ENCODE measurements around the gene STRA6.

Gene STRA6

GRCh38 chr15:74170875-74171578 lies 31.6 kb downstream of the STRA6 start:
- no peak overlapping the region for H3K18ac ChIP-seq (ENCODE audit: low read depth in 1 of 2, low read length in 2 of 2)
- no peak overlapping the region for H2BK5ac ChIP-seq (ENCODE audit: low read depth, low read length, poor library complexity, severe bottlenecking)
- H2BK120ac ChIP-seq (ENCODE audit: low read depth, low read length), result no peak overlapping the region
- H3K4me2 ChIP-seq (ENCODE audit: low read length, poor library complexity, severe bottlenecking), result no peak overlapping the region
- H2AK5ac ChIP-seq (ENCODE audit: low read length, severe bottlenecking), result no peak overlapping the region
- H3K9me3 ChIP-seq (ENCODE audit: control insufficient read depth, low read length), result no peaks in the 10 kb centered on the region
- H4K91ac ChIP-seq (ENCODE audit: low read length), result no peak overlapping the region
- no peak overlapping the region for H2BK12ac ChIP-seq (ENCODE audit: low read length in 2 of 2)
- H3K4me1 ChIP-seq (ENCODE audit: control insufficient read depth, insufficient read depth, low read depth, low read length), result peaks cover 39% of the 10 kb centered on the region
- H2AFZ ChIP-seq (ENCODE audit: low read depth, low read length), result no peak overlapping the region
- H3K23ac ChIP-seq (ENCODE audit: low read length in 2 of 2), result no peak overlapping the region
- H3K79me1 ChIP-seq (replicated peaks; ENCODE audit: low read length, poor library complexity, severe bottlenecking), result no peaks in the 10 kb centered on the region
- WGBS, result 77% methylated on average over 5 of the region's 7 CpGs
- H3K4me3 ChIP-seq (ENCODE audit: insufficient read depth in 1 of 2, low read depth in 1 of 2, low read length in 2 of 2), result no peak overlapping the region
- H3K36me3 ChIP-seq (ENCODE audit: control insufficient read depth in 1 of 2, insufficient read depth in 2 of 2, low read depth in 1 of 2, low read length in 2 of 2), result peaks cover 5 to 8% of the 10 kb centered on the region in 2 experiments
- no peak overlapping the region for H3K9ac ChIP-seq (ENCODE audit: low read length)
- H3K14ac ChIP-seq (ENCODE audit: low read length in 2 of 2), result no peak overlapping the region
- H3K27ac ChIP-seq (ENCODE audit: low read length, poor library complexity, severe bottlenecking), result no peak overlapping the region
- no peak overlapping the region for H2BK15ac ChIP-seq (ENCODE audit: low read depth, poor library complexity, severe bottlenecking)
- DNase-seq, result no peak
- no peak overlapping the region for H4K8ac ChIP-seq (ENCODE audit: low read length)
- H3K27me3 ChIP-seq (ENCODE audit: control insufficient read depth in 1 of 2, insufficient read depth in 1 of 2, low read length in 2 of 2), result peaks cover 4 to 7% of the 10 kb centered on the region in 2 experiments
- no peak overlapping the region for H3K4ac ChIP-seq (ENCODE audit: low read depth in 1 of 2, low read length in 2 of 2)

- Histone ChIP-seq H2BK5ac (ENCODE audit: low read depth, low read length, poor library complexity, severe bottlenecking) (no peak overlapping the region), H3K23ac (ENCODE audit: low read length in 2 of 2) (no peak overlapping the region), H3K9ac (ENCODE audit: low read length) (no peak overlapping the region), H3K4me1 (ENCODE audit: control insufficient read depth, insufficient read depth, low read depth, low read length) (peaks cover 32% of the 10 kb centered on the region), H4K8ac (ENCODE audit: low read length) (no peak overlapping the region), H2BK120ac (ENCODE audit: low read depth, low read length) (no peak overlapping the region), H3K4me2 (ENCODE audit: low read length, poor library complexity, severe bottlenecking) (no peak overlapping the region), H3K27ac (ENCODE audit: low read length, poor library complexity, severe bottlenecking) (no peak overlapping the region), H2BK15ac (ENCODE audit: low read depth, poor library complexity, severe bottlenecking) (no peak overlapping the region), H2AK5ac (ENCODE audit: low read length, severe bottlenecking) (no peak overlapping the region), H3K4me3 (ENCODE audit: insufficient read depth in 1 of 2, low read depth in 1 of 2, low read length in 2 of 2) (no peak overlapping the region), H3K14ac (ENCODE audit: low read length in 2 of 2) (no peak overlapping the region), H4K91ac (ENCODE audit: low read length) (no peak overlapping the region), H3K18ac (ENCODE audit: low read depth in 1 of 2, low read length in 2 of 2) (no peak overlapping the region), H3K27me3 (ENCODE audit: control insufficient read depth in 1 of 2, insufficient read depth in 1 of 2, low read length in 2 of 2) (peaks cover 4 to 7% of the 10 kb centered on the region in 2 experiments), H3K36me3 (ENCODE audit: control insufficient read depth in 1 of 2, insufficient read depth in 2 of 2, low read depth in 1 of 2, low read length in 2 of 2) (peaks cover under 1 to 3% of the 10 kb centered on the region in 2 experiments), H3K4ac (ENCODE audit: low read depth in 1 of 2, low read length in 2 of 2) (no peak overlapping the region), H3K79me1 (replicated peaks; ENCODE audit: low read length, poor library complexity, severe bottlenecking) (no peaks in the 10 kb centered on the region), H3K9me3 (ENCODE audit: control insufficient read depth, low read length) (no peaks in the 10 kb centered on the region), H2BK12ac (ENCODE audit: low read length in 2 of 2) (no peak overlapping the region), H2AFZ (ENCODE audit: low read depth, low read length) (no peak overlapping the region)
- no peak for DNase-seq
- 80% methylated on average over 13 of the region's 15 CpGs for WGBS
Measured at GRCh38 chr15:74170071-74170844, 32.3 kb downstream of the STRA6 start.

- H2BK15ac ChIP-seq (ENCODE audit: low read depth, poor library complexity, severe bottlenecking), result no peak overlapping the region
- 61% methylated on average over 2 of the region's 3 CpGs for WGBS
- H3K27me3 ChIP-seq (ENCODE audit: control insufficient read depth in 1 of 2, insufficient read depth in 1 of 2, low read length in 2 of 2), result peaks cover 9 to 12% of the 10 kb centered on the region in 2 experiments
- H3K79me1 ChIP-seq (replicated peaks; ENCODE audit: low read length, poor library complexity, severe bottlenecking), result no peaks in the 10 kb centered on the region
- no peak overlapping the region for H3K4ac ChIP-seq (ENCODE audit: low read depth in 1 of 2, low read length in 2 of 2)
- H4K91ac ChIP-seq (ENCODE audit: low read length), result no peak overlapping the region
- H4K8ac ChIP-seq (ENCODE audit: low read length), result no peak overlapping the region
- no peak overlapping the region for H2BK12ac ChIP-seq (ENCODE audit: low read length in 2 of 2)
- peaks cover 16% of the 10 kb centered on the region for H3K4me1 ChIP-seq (ENCODE audit: control insufficient read depth, insufficient read depth, low read depth, low read length)
- H2AK5ac ChIP-seq (ENCODE audit: low read length, severe bottlenecking), result no peak overlapping the region
- no peak overlapping the region for H3K23ac ChIP-seq (ENCODE audit: low read length in 2 of 2)
- H3K4me2 ChIP-seq (ENCODE audit: low read length, poor library complexity, severe bottlenecking), result no peak overlapping the region
- no peak overlapping the region for H2BK5ac ChIP-seq (ENCODE audit: low read depth, low read length, poor library complexity, severe bottlenecking)
- no peaks in the 10 kb centered on the region for H3K36me3 ChIP-seq (ENCODE audit: control insufficient read depth in 1 of 2, insufficient read depth in 2 of 2, low read depth in 1 of 2, low read length in 2 of 2)
- no peak overlapping the region for H2BK120ac ChIP-seq (ENCODE audit: low read depth, low read length)
- no peaks in the 10 kb centered on the region for H3K9me3 ChIP-seq (ENCODE audit: control insufficient read depth, low read length)
- no peak overlapping the region for H2AFZ ChIP-seq (ENCODE audit: low read depth, low read length)
- no peak overlapping the region for H3K4me3 ChIP-seq (ENCODE audit: insufficient read depth in 1 of 2, low read depth in 1 of 2, low read length in 2 of 2)
- no peak overlapping the region for H3K14ac ChIP-seq (ENCODE audit: low read length in 2 of 2)
- DNase-seq, result no peak
- H3K27ac ChIP-seq (ENCODE audit: low read length, poor library complexity, severe bottlenecking), result no peak overlapping the region
- no peak overlapping the region for H3K18ac ChIP-seq (ENCODE audit: low read depth in 1 of 2, low read length in 2 of 2)
- no peak overlapping the region for H3K9ac ChIP-seq (ENCODE audit: low read length)
Measured at GRCh38 chr15:74168711-74169126, 33.9 kb downstream of the STRA6 start.

GRCh38 chr15:74167891-74168331 lies 34.7 kb downstream of the STRA6 start:
- Histone ChIP-seq H2BK120ac (ENCODE audit: low read depth, low read length) (no peak overlapping the region), H4K8ac (ENCODE audit: low read length) (no peak overlapping the region), H3K9ac (ENCODE audit: low read length) (no peak overlapping the region), H3K27me3 (ENCODE audit: control insufficient read depth in 1 of 2, insufficient read depth in 1 of 2, low read length in 2 of 2) (peaks cover 11 to 20% of the 10 kb centered on the region in 2 experiments), H3K79me1 (replicated peaks; ENCODE audit: low read length, poor library complexity, severe bottlenecking) (no peaks in the 10 kb centered on the region), H2BK12ac (ENCODE audit: low read length in 2 of 2) (no peak overlapping the region), H3K18ac (ENCODE audit: low read depth in 1 of 2, low read length in 2 of 2) (no peak overlapping the region), H2AFZ (ENCODE audit: low read depth, low read length) (no peak overlapping the region), H2AK5ac (ENCODE audit: low read length, severe bottlenecking) (no peak overlapping the region), H3K4me2 (ENCODE audit: low read length, poor library complexity, severe bottlenecking) (no peak overlapping the region), H3K4me1 (ENCODE audit: control insufficient read depth, insufficient read depth, low read depth, low read length) (peaks cover 11% of the 10 kb centered on the region), H3K23ac (ENCODE audit: low read length in 2 of 2) (no peak overlapping the region), H3K4me3 (ENCODE audit: insufficient read depth in 1 of 2, low read depth in 1 of 2, low read length in 2 of 2) (no peak overlapping the region), H3K27ac (ENCODE audit: low read length, poor library complexity, severe bottlenecking) (no peak overlapping the region), H4K91ac (ENCODE audit: low read length) (no peak overlapping the region), H3K36me3 (ENCODE audit: control insufficient read depth in 1 of 2, insufficient read depth in 2 of 2, low read depth in 1 of 2, low read length in 2 of 2) (no peaks in the 10 kb centered on the region), H2BK5ac (ENCODE audit: low read depth, low read length, poor library complexity, severe bottlenecking) (no peak overlapping the region), H2BK15ac (ENCODE audit: low read depth, poor library complexity, severe bottlenecking) (no peak overlapping the region), H3K9me3 (ENCODE audit: control insufficient read depth, low read length) (no peaks in the 10 kb centered on the region), H3K4ac (ENCODE audit: low read depth in 1 of 2, low read length in 2 of 2) (no peak overlapping the region), H3K14ac (ENCODE audit: low read length in 2 of 2) (no peak overlapping the region)
- WGBS, result 86% methylated on average over 4 of the region's 4 CpGs
- no peak for DNase-seq
